IMR-90 (cell line): ENCODE measurements around the gene SHLD1.

Experiments
- CEBPB ChIP-seq: IDR thresholded peaks from 2 replicates; pipeline ENCODE4 v1.6.1; 2012; ENCODE audit warnings: low read depth, low read length, improper control_type of control experiment
- TF ChIP-seq, protein P1 (sequence below): conservative IDR thresholded peaks from 2 replicates; pipeline ENCODE4 v1.5.1; 2012; ENCODE audit warnings: mild to moderate bottlenecking, low read depth, low read length, improper control_type of control experiment

GRCh38 chr20:5864873-5865587 is 114.8 kb downstream of the SHLD1 start:
- TF ChIP-seq, protein P1, sequence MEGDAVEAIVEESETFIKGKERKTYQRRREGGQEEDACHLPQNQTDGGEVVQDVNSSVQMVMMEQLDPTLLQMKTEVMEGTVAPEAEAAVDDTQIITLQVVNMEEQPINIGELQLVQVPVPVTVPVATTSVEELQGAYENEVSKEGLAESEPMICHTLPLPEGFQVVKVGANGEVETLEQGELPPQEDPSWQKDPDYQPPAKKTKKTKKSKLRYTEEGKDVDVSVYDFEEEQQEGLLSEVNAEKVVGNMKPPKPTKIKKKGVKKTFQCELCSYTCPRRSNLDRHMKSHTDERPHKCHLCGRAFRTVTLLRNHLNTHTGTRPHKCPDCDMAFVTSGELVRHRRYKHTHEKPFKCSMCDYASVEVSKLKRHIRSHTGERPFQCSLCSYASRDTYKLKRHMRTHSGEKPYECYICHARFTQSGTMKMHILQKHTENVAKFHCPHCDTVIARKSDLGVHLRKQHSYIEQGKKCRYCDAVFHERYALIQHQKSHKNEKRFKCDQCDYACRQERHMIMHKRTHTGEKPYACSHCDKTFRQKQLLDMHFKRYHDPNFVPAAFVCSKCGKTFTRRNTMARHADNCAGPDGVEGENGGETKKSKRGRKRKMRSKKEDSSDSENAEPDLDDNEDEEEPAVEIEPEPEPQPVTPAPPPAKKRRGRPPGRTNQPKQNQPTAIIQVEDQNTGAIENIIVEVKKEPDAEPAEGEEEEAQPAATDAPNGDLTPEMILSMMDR = no peak
- no peak for TF ChIP-seq CEBPB
